ENCODE measurements around the gene MYL12B.
"Not testable (repeated sequence)": the region's sequence is repeated elsewhere in the genome, so short reads cannot be mapped to it uniquely, and the experiment has no call there.

Gene MYL12B

DNA sequence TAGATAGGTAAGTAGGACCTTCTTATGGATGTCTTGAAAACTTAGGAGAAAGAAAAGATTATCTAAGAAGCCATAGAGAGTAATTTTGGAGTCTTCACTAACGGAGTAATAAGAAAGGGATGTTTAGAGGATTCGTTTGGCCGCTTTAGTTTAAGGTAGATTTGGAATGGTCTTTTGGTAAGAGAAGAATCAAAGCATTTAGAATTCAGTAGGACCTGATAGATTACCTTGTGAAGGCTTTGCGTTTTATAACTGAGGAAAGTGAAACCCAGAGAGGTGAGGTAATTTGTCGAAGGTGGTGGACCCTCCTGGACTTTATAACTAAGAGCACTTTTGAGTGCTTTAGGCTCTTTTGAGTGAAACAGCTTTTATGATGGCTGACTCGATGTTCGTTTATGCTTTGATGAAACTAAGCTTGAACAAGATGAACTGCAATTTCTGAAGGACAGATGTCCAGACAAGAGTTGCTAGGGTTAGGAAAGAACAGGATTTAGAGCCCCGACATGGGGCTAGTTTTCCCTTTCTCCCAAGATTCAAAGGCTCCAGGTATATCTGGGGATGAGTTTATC is 1.3 kb downstream of the MYL12B start:
- no peak for DNase-seq

- no peak for DNase-seq
These were observed 2.4 kb downstream of the MYL12B start for GRCh38 chr18:3264362-3264761.

DNA sequence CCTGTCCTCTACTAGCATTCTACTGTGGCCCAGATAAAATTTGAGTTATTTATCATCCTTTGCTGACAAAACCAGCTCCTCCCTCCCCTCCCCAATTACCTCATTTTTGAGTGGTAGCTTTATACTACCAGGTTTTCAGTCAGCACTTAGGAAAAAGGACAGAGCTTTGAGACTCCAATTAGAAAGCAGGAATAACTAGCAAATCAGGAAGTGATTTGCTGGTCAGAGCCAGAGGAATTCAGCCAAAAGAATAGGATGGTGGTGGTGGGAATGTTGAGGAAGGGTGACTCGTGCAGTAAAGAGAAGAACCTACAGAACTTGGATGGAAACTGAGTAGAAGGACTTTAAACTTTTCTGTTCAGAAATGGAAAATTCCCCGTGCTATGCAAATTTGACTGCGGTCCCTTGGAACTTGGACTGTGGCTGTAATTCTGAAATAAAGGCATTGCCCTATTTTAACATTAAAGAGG is 3.7 kb downstream of the MYL12B start:
- DNase-seq: no peak

- no peak for DNase-seq
These were observed 4.2 kb downstream of the MYL12B start for GRCh38 chr18:3266062-3266608.

DNA sequence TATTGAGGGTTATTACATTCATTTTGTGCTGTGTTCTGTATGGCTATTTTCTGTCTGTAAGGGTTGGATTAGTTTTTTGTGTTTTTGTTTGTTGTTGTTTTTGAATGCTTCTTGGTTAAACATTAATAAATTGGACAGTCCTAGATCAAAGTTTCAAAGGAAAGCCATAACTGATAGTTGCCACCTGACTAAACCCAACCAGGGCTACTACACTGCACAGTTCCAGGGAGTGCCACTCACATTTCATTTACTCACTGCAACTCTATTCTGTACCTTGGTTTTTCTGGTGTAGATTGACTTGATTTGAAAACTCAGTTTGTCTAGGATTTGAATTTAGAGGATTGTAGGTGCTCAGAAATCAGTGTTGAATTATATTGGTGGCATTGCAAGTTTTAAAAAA is 6.4 kb downstream of the MYL12B start:
- DNase-seq: no peak

DNA sequence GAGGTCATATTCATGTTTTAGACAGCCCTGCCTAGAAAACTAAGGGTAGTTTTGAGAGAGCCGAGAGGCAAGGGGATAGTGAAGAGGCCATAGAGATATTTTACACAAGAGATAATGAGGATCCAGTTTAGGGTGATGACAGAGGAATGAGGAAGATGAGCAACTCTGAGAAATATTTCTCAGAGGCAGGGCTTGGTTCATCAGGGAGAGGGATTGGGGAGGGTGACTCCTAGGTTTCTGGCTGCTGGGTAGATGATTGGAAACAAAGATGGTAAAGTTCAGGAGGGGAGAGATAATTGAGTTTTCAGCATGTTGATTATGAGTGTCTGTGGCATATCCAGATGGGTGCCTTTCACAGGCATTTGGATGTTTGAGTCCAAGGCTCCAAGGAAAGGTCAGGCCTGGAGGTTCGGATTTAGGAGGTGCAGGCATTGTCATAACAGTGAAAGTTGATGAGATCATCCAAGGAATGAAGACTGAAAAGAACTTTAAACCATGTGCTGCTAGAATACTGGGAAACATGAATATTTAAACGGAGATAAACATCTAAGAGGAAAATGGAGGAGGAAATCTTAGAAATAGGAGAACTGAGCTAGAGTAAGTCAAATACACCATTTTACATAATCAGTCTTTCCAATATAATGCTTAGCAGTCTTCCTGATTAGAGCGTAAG is 7.4 kb downstream of the MYL12B start:
- DNase-seq: no peak

DNA sequence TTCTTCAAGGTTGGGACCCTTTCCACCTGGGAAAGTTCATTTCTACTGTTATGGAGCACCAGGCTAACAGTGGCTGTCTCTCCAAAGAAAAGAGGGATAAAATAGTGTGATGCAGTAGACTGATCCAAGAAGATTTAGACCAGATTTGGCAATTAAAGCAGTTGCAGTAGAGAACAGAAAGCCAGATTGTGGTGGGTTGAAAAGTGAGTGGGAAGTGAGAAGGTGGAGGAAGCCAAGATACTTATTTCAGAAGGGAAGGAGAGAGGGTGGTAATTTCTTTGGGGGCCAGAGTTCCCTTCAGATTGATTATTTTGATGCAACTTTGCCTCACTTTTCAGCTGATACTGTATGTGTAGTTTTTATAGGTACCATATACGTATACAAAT is 8.0 kb downstream of the MYL12B start:
- no peak for DNase-seq

DNA sequence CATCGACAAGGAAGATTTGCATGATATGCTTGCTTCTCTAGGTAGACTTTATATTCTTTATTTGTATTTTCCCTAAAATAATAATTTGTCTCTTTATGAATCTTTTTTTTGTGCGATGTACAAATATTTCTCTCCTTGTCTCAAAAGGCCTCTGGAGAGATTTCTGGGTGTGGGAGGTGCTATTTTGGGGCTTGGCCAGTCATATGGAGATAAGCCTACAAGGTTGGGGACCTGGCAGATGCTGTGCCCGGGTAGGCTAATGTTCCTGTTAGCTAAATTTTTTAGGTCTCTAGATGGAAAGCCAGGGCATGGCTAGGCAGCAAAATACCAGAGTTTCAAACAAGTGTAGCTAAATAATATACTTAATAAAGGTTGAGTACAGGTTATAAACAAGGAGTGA is 11.1 kb downstream of the MYL12B start:
- no peak for DNase-seq

GRCh38 chr18:3277643-3278213 is 15.8 kb downstream of the MYL12B start:
- not testable (repeated sequence) for DNase-seq

GRCh38 chr18:3279201-3280185 is 17.6 kb downstream of the MYL12B start:
- DNase-seq: no peak

DNA sequence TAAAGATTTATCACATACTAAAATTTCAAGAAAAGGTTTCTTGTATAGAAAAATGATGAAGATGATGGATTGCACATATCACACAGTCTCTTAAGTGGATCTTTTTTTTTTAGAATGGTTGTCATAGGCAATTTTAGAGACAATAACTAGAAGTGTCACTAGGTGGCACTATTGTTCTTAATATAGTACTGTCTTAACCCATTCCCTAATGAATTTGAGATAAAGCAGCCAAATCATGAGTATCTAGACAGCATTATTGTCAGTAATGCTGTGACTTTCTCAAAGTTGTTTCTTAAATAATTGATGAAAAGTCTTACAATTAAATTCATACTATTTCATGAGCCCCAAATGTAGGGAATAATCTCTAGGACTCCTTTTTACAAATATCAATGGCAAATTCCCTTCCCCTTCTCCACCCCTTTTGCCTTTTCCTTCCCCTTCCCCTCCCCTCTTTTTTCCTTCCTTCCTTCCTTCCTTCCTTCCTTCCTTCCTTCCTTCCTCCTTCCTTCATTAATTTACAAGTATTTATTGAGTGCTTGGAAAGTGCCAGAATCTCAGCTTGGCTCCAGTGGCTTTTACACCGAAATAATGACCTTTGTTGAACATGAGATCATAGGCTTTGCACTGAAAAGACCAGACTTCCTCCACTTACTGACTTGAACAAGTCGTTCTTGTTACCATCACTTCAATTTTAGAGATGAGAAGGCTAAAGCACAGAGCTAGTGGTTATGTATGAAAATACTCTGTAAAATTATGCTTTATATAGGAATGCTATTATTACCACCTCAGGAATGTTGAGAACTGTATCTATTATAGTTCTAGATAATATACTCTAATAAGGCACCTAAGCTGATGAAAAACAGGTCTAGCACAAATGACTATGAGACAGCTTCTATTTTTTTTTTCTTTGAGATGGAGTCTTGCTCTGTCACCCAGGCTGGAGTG is 19.8 kb downstream of the MYL12B start:
- peak in 2 of 14 donors; percentile 27 to 52 for DNase-seq

- DNase-seq: peak in 2 of 14 donors; percentile 37 to 46
These were observed 21.4 kb downstream of the MYL12B start for GRCh38 chr18:3283253-3283863.

- peak in 11 of 14 donors; percentile 16 to 89 (median 27) for DNase-seq
These were observed 22.0 kb downstream of the MYL12B start for GRCh38 chr18:3283908-3284307.

DNA sequence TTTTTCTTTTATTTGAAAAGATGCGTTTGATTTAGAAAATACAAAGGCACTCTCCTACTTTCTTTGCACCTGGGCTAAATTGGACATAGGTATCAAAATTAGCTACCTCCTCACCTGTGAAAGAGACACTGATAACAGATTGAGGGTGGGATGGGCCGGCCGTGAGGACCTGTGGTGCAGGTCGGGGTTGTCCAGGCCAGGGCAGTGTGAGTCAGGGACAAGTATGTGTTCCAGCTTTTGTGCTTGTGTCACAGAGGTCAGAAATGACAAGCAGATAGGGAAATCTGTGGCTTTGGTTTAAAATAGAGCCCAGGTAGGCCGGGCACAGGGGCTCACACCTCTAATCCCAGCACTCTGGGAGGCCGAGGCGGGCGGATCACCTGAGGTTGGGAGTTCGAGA is 22.6 kb downstream of the MYL12B start:
- DNase-seq: no peak

DNA sequence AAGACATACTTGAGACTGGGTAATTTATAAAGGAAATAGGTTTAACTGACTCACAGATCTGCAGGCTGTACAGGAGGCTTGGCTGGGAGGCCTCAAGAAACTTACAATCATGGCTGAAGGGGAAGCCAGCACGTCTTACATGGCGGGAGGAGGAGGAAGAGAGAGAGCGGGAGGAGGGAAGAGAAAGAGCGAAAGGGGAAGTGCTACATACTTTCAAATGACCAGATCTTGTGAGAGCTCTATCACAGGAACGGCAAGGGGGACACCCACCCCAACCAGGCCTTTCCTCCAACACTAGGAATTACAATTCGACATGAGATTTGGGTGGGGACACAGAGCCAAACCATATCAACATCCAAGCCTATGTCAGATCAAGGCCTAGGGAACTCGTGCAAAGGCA is 24.2 kb downstream of the MYL12B start:
- DNase-seq: no peak

- DNase-seq: no peak
These were observed 31.4 kb downstream of the MYL12B start for GRCh38 chr18:3293196-3293951.

- DNase-seq: no peak
These were observed 32.6 kb downstream of the MYL12B start for GRCh38 chr18:3294435-3295080.

GRCh38 chr18:3297025-3297984 is 35.4 kb downstream of the MYL12B start:
- DNase-seq: peak in 12 of 14 donors; percentile 11 to 69 (median 44)
